Measurements from ENCODE around the gene ZNF547. TPM values are rescaled to one million over a fixed set of nuclear protein-coding genes. Genes with fewer than 3 reads are reported as not detected.

Gene ZNF547
- total RNA-seq, 1 experiment from 2014 or later: 1.4 TPM

DNA sequence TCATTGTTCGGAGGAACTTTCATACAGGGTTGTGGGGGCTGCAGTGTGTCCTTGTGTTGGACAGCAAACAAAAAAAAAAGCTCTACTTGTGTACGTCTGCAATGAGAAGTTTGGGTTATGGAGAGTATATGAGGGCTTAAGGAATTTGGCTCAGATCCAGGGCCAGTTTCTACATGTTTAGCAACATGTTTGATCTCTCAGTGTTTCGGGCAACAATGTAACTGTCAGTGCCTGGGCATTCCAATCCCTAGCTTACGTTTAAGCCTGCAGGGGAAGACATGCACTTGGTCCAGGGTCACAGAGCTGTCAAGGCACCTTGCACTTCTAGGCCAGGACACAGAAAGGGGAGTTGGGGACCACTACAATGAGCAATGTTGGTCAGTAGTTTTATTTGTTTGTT is 29.2 kb upstream of the ZNF547 start:
- DNase-seq (ENCODE audit: low read depth, low spot score): no peak
- H3K9ac ChIP-seq (ENCODE audit: low read length): no peak overlapping the region
- H3K4me3 ChIP-seq (replicated peaks in 1 of 2; ENCODE audit: low read depth in 1 of 2, low read length in 2 of 2): no peak overlapping the region
- no peaks in the 10 kb centered on the region for H3K4me1 ChIP-seq (ENCODE audit: control insufficient read depth in 1 of 2, insufficient read depth in 2 of 2, low read length in 2 of 2)
- no peaks in the 10 kb centered on the region for H3K9me2 ChIP-seq (ENCODE audit: insufficient read depth)
- peaks cover under 1 to 3% of the 10 kb centered on the region in 2 experiments; a peak in 3 of 4 replicates for H3K36me3 ChIP-seq (ENCODE audit: control insufficient read depth in 1 of 2, insufficient read depth in 2 of 2, low read length in 2 of 2)
- intact Hi-C loops (cut with micrococcal nuclease): no loop called here
- H2AFZ ChIP-seq (ENCODE audit: low read depth, low read length, poor library complexity, severe bottlenecking): no peak overlapping the region
- no peak overlapping the region for H3K4me2 ChIP-seq (ENCODE audit: low read length)
- CTCF ChIA-PET: no interaction called here
- BruUV-seq (replicated peaks): no TSS peak
- no peaks in the 10 kb centered on the region for H3K79me2 ChIP-seq (ENCODE audit: insufficient read depth, low read length)
- no peaks in the 10 kb centered on the region for H4K20me1 ChIP-seq (ENCODE audit: insufficient read depth)
- H3K27me3 ChIP-seq (ENCODE audit: insufficient read depth, low read length): no peaks in the 10 kb centered on the region
- POLR2A ChIA-PET: no interaction called here
- no peak for ATAC-seq
- TF ChIP-seq ZNF274 (IDR thresholded peaks at IDR 0.05; ENCODE audit: low read depth, low read length): no peak
- no peak for TF ChIP-seq POLR2AphosphoS5 (IDR thresholded peaks at IDR 0.05; ENCODE audit: low read depth, low read length)
- TF ChIP-seq, protein P1, sequence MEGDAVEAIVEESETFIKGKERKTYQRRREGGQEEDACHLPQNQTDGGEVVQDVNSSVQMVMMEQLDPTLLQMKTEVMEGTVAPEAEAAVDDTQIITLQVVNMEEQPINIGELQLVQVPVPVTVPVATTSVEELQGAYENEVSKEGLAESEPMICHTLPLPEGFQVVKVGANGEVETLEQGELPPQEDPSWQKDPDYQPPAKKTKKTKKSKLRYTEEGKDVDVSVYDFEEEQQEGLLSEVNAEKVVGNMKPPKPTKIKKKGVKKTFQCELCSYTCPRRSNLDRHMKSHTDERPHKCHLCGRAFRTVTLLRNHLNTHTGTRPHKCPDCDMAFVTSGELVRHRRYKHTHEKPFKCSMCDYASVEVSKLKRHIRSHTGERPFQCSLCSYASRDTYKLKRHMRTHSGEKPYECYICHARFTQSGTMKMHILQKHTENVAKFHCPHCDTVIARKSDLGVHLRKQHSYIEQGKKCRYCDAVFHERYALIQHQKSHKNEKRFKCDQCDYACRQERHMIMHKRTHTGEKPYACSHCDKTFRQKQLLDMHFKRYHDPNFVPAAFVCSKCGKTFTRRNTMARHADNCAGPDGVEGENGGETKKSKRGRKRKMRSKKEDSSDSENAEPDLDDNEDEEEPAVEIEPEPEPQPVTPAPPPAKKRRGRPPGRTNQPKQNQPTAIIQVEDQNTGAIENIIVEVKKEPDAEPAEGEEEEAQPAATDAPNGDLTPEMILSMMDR (IDR thresholded peaks at IDR 0.05 in 2 of 3, conservative IDR thresholded peaks at IDR 0.05 in 1 of 3; ENCODE audit: borderline replicate concordance in 1 of 3, insufficient read depth in 1 of 3, low read depth in 2 of 3, low read length in 2 of 3): no peak
- TF ChIP-seq CBX3 (IDR thresholded peaks at IDR 0.05; ENCODE audit: low read depth): no peak
- TF ChIP-seq ZFX (IDR thresholded peaks at IDR 0.05): no peak
- TF ChIP-seq CEBPB (IDR thresholded peaks at IDR 0.05; ENCODE audit: low read depth): no peak
- TF ChIP-seq FOSL1 (IDR thresholded peaks at IDR 0.05; ENCODE audit: low read depth): no peak
- TF ChIP-seq TCF7L2 (IDR thresholded peaks at IDR 0.05; ENCODE audit: borderline replicate concordance, extremely low read depth, insufficient read depth, insufficient read length): no peak
- TF ChIP-seq ELF1 (IDR thresholded peaks at IDR 0.05; ENCODE audit: borderline replicate concordance, low read depth): no peak
- no peak for TF ChIP-seq EZH2phosphoT487 (IDR thresholded peaks at IDR 0.05; ENCODE audit: borderline replicate concordance)
- TF ChIP-seq SP1 (IDR thresholded peaks at IDR 0.05; ENCODE audit: low read depth): no peak
- no peak for TF ChIP-seq JUND (IDR thresholded peaks at IDR 0.05)
- TF ChIP-seq, protein P2, sequence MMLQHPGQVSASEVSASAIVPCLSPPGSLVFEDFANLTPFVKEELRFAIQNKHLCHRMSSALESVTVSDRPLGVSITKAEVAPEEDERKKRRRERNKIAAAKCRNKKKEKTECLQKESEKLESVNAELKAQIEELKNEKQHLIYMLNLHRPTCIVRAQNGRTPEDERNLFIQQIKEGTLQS (IDR thresholded peaks at IDR 0.05): no peak
- no peak for TF ChIP-seq RAD21 (IDR thresholded peaks at IDR 0.05; ENCODE audit: low read depth)
- no peak for TF ChIP-seq EZH2 (IDR thresholded peaks at IDR 0.05)
- no peaks in the 10 kb centered on the region for H3K9me3 ChIP-seq (ENCODE audit: control insufficient read depth in 1 of 2, insufficient read depth in 1 of 2, low read depth in 1 of 2, low read length in 2 of 2)
- RAD21 ChIA-PET (ENCODE audit: low non-redundant PET in 1 of 2, low total read pairs in 2 of 2, uncharacterized antibody in 2 of 2, unreplicated experiment in 2 of 2): no interaction called here
- H3K27ac ChIP-seq (ENCODE audit: low read depth, low read length): no peak overlapping the region

Data from HCT116 (cell line).